IMR-90 (cell line): ENCODE measurements around the gene RPS6KA4. TPM values are rescaled to one million over a fixed set of nuclear protein-coding genes. Genes with fewer than 3 reads are reported as not detected.
A peak's percentile ranks its signal among the peaks of the same experiment; 100 is the strongest.

ENCODE experiments used
- ATAC-seq: fragments of 200-7000 bp; cut with Tn5 transposase; 2 replicates; pipeline ENCODE4 v1.9.1; 2020; ENCODE audit warnings: low read depth, mild to moderate bottlenecking, moderate library complexity
- BruUV-seq: library from RNA; stranded (reverse); fragments of 400-500 nt; replicated peaks from 2 replicates; lab custom pipeline; 2021; lab: Mats Ljungman, UMichigan
- CTCF ChIA-PET: fragments of 300-600 bp; formaldehyde crosslinking; extraction: SDS; loops from one replicate; lab custom pipeline; 2021; ENCODE audit warnings: antibody characterized with exemption; lab: Yijun Ruan, JAX
- POLR2A ChIA-PET: fragments of 300-600 bp; sonication (Branson Sonifier 250); formaldehyde crosslinking; loops from one replicate; lab custom pipeline; 2022; ENCODE audit warnings: antibody characterized with exemption; ENCODE audit not compliant: unreplicated experiment; lab: Charles Lee
- DNase-seq: peaks from one replicate; pipeline ENCODE4 v3.0.0; 2013
- H2AFZ ChIP-seq: replicated peaks from 2 replicates; pipeline ENCODE3; 2013; ENCODE audit warnings: low read length, mild to moderate bottlenecking; ENCODE audit not compliant: poor library complexity
- H2AK5ac ChIP-seq: 2 replicates; pipeline ENCODE4 v1.6.1; 2013; ENCODE audit warnings: low read depth, low read length, inconsistent platforms
- H2AK9ac ChIP-seq: replicated peaks from 2 replicates; pipeline ENCODE3; 2013; ENCODE audit warnings: mild to moderate bottlenecking, low read depth, low read length, moderate library complexity; ENCODE audit not compliant: poor library complexity
- H2BK120ac ChIP-seq: 2 replicates; pipeline ENCODE4 v1.6.1; 2013; ENCODE audit warnings: low read depth, low read length, inconsistent platforms
- H2BK15ac ChIP-seq: 3 replicates; pipeline ENCODE4 v1.6.1; 2013; ENCODE audit warnings: low read depth, low read length, inconsistent platforms
- H2BK20ac ChIP-seq: 2 replicates; pipeline ENCODE4 v1.6.1; 2013; ENCODE audit warnings: low read depth, mild to moderate bottlenecking, inconsistent platforms, low read length, moderate library complexity
- H2BK5ac ChIP-seq: 2 replicates; pipeline ENCODE4 v1.6.1; 2013; ENCODE audit warnings: mild to moderate bottlenecking, low read depth, low read length, inconsistent platforms; ENCODE audit not compliant: poor library complexity, severe bottlenecking
- H3K14ac ChIP-seq: replicated peaks from 2 replicates; pipeline ENCODE4 v1.6.1; 2013; ENCODE audit warnings: low read depth, low read length, inconsistent platforms
- H3K18ac ChIP-seq: 2 replicates; pipeline ENCODE4 v1.6.1; 2013; ENCODE audit warnings: low read depth, low read length, control low read depth
- H3K23ac ChIP-seq: 2 replicates; pipeline ENCODE4 v1.6.1; 2013; ENCODE audit warnings: low read depth, low read length, inconsistent platforms
- H3K27ac ChIP-seq: 2 replicates; pipeline ENCODE4 v1.5.1; 2013; ENCODE audit warnings: mild to moderate bottlenecking, control low read depth, low read length; ENCODE audit not compliant: insufficient read depth
- H3K27me3 ChIP-seq: 2 replicates; pipeline ENCODE4 v1.6.1; 2013; ENCODE audit warnings: low read length; ENCODE audit not compliant: control insufficient read depth, insufficient read depth
- H3K36me3 ChIP-seq: 2 replicates; pipeline ENCODE4 v1.6.1; 2013; ENCODE audit warnings: low read length, mixed read lengths; ENCODE audit not compliant: control insufficient read depth, insufficient read depth
- H3K4ac ChIP-seq: 2 replicates; pipeline ENCODE4 v1.6.1; 2013; ENCODE audit warnings: low read depth, low read length, inconsistent platforms
- H3K4me1 ChIP-seq: 2 replicates; pipeline ENCODE4 v1.6.1; 2013; ENCODE audit warnings: low read length, mixed read lengths; ENCODE audit not compliant: control insufficient read depth, insufficient read depth
- H3K4me2 ChIP-seq: 2 replicates; pipeline ENCODE4 v1.6.1; 2013; ENCODE audit warnings: low read depth, mild to moderate bottlenecking, control low read depth, low read length, moderate library complexity
- H3K4me3 ChIP-seq: 2 replicates; pipeline ENCODE4 v1.5.1; 2013; ENCODE audit warnings: low read depth, mild to moderate bottlenecking, control low read depth, low read length, moderate library complexity; ENCODE audit not compliant: insufficient read depth
- H3K56ac ChIP-seq: 2 replicates; pipeline ENCODE4 v1.6.1; 2013; ENCODE audit warnings: low read length, inconsistent platforms; ENCODE audit not compliant: insufficient read depth; ENCODE audit errors: extremely low read depth
- H3K79me1 ChIP-seq, 2 experiments: 2 replicates each; pipeline ENCODE4 v1.6.1; 2013; ENCODE audit warnings: low read length in 2 of 2, inconsistent platforms in 1 of 2, low read depth in 1 of 2
- H3K9ac ChIP-seq: 2 replicates; pipeline ENCODE4 v1.6.1; 2013; ENCODE audit warnings: low read depth, low read length, control low read depth
- H3K9me1 ChIP-seq: 2 replicates; pipeline ENCODE4 v1.6.1; 2013; ENCODE audit warnings: low read length, inconsistent platforms; ENCODE audit not compliant: insufficient read depth
- H3K9me3 ChIP-seq: 2 replicates; pipeline ENCODE4 v1.6.1; 2013; ENCODE audit warnings: low read length; ENCODE audit not compliant: control insufficient read depth, insufficient read depth
- H4K20me1 ChIP-seq: 2 replicates; pipeline ENCODE4 v1.6.1; 2013; ENCODE audit warnings: low read length, inconsistent platforms; ENCODE audit not compliant: insufficient read depth
- H4K5ac ChIP-seq: 2 replicates; pipeline ENCODE4 v1.6.1; 2013; ENCODE audit warnings: mild to moderate bottlenecking, low read depth, low read length, control low read depth
- H4K8ac ChIP-seq, 2 experiments: 2 replicates each; pipeline ENCODE4 v1.6.1; 2013; ENCODE audit warnings: low read depth in 2 of 2, low read length in 2 of 2, control low read depth in 1 of 2, inconsistent platforms in 1 of 2
- H4K91ac ChIP-seq: 2 replicates; pipeline ENCODE4 v1.6.1; 2013; ENCODE audit warnings: low read depth, low read length, inconsistent platforms; ENCODE audit not compliant: insufficient read depth
- CEBPB ChIP-seq: IDR thresholded peaks from 2 replicates; pipeline ENCODE4 v1.6.1; 2012; ENCODE audit warnings: low read depth, low read length, improper control_type of control experiment
- MAZ ChIP-seq: IDR thresholded peaks from 2 replicates; pipeline ENCODE4 v1.6.1; 2012; ENCODE audit warnings: low read depth, mild to moderate bottlenecking, low read length, improper control_type of control experiment, moderate library complexity, borderline replicate concordance
- POLR2A ChIP-seq: IDR thresholded peaks from 2 replicates; pipeline ENCODE4 v1.6.1; 2012; ENCODE audit warnings: mild to moderate bottlenecking, low read depth, low read length
- RAD21 ChIP-seq: IDR thresholded peaks from 2 replicates; pipeline ENCODE4 v1.6.1; 2012; ENCODE audit warnings: low read length, improper control_type of control experiment
- WGBS, 2 experiments: methylation state at CpG; one replicate each; pipeline versions ENCODE4 v1.1.5 to v1.1.7; 2013; ENCODE audit warnings: missing lambda C conversion rate in 2 of 2; ENCODE audit not compliant: insufficient read length in 1 of 2; ENCODE audit errors: extremely low coverage in 2 of 2; 5-methylcytosine and 5-hydroxymethylcytosine counted together
- dilution Hi-C: fragments of 300-500 bp; cut with HindIII; formaldehyde crosslinking; loops from one replicate; pipeline ENCODE4 v1.14.3; 2018; ENCODE audit warnings: low sequenced_read_pairs; ENCODE audit not compliant: unreplicated experiment
- in situ Hi-C: fragments of 300-500 bp; cut with MboI; formaldehyde crosslinking; loops from 3 replicates; pipeline ENCODE4 v1.14.3; 2019; ENCODE audit warnings: low sequenced_read_pairs, inconsistent platforms, mixed read lengths
- intact Hi-C: fragments of 100-400 bp; cut with micrococcal nuclease; formaldehyde crosslinking; loops from 2 replicates; pipeline ENCODE4 v1.10.0; 2022
- polyA plus RNA-seq, 3 experiments: library from polyadenylated mRNA; depleted of rRNA; stranded (reverse); fragments of >200 nt; gene quantifications; 2 replicates each; pipeline ENCODE4 v1.2.3, GENCODE V29; 2012; ENCODE audit warnings: low replicate concordance in 1 of 3
- total RNA-seq: library from RNA; depleted of rRNA; stranded (reverse); fragments of >200 nt; gene quantifications from 2 replicates; pipeline ENCODE4 v1.2.3, GENCODE V29; 2012
- TF ChIP-seq, protein P1 (sequence below): fragments of 150-350 bp; IDR thresholded peaks from 2 replicates; pipeline ENCODE4 v1.6.1; 2016; ENCODE audit warnings: low read depth, mild to moderate bottlenecking, low read length, moderate library complexity, borderline replicate concordance
- TF ChIP-seq, protein P2 (sequence below): conservative IDR thresholded peaks from 2 replicates; pipeline ENCODE4 v1.5.1; 2012; ENCODE audit warnings: mild to moderate bottlenecking, low read depth, low read length, improper control_type of control experiment

RPS6KA4 gene
- total and polyA plus RNA-seq, 2 of the 4 experiments (the other 2 are of a cell fraction), result 38.8 to 52.9 TPM

DNA sequence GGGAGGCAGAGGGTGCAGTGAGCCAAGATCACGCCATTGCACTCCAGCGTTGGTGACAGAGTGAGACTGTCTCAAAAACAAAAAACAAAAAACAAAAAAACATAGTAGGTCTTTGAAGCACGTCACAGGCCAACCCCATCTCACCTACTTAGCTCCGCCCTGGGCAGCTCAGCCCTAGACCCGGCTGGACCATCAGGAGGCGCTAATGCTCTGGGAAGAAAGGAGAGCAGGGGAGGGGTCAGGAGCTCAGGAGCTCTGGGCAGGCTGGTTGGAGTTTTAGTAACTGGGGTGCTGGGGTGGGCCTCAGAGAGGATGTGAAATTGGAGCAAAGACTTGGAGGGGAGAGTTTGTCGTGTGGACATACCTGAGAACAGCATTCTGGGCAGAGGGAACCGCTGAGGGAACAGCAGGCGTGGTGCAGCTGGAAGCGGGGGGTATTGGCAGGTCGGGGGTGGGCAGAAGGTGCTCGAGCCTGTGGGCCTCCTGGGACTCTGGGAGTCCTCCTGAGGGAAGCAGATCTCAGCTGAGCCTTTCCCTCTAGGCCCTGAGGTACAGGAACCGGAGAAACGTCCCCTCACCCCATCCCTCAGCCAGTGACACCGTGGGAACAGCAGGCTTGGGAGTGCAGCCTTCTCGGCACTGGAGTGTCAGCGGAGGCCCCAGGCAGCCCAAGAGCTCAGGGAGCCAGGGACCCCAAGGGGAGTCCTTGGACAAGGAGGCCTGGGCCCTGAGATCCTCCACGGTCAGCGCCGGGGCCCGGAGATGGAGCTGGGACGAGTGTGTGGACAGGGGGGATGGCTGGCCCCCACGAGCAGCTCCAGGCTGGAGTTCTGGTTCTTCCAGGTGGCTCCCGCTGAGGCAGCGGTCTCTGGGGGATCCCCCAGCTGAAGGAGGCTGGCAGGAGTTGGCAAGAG is 2.2 kb upstream of the RPS6KA4 start:
- TF ChIP-seq, protein P1, sequence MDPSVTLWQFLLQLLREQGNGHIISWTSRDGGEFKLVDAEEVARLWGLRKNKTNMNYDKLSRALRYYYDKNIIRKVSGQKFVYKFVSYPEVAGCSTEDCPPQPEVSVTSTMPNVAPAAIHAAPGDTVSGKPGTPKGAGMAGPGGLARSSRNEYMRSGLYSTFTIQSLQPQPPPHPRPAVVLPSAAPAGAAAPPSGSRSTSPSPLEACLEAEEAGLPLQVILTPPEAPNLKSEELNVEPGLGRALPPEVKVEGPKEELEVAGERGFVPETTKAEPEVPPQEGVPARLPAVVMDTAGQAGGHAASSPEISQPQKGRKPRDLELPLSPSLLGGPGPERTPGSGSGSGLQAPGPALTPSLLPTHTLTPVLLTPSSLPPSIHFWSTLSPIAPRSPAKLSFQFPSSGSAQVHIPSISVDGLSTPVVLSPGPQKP, result no peak
- TF ChIP-seq MAZ (peak; percentile 58; the same call in 1 of the 2 replicates), CEBPB (no peak), POLR2A (no peak), RAD21 (peak; percentile 26; the same call in 1 of the 2 replicates)
- TF ChIP-seq, protein P2, sequence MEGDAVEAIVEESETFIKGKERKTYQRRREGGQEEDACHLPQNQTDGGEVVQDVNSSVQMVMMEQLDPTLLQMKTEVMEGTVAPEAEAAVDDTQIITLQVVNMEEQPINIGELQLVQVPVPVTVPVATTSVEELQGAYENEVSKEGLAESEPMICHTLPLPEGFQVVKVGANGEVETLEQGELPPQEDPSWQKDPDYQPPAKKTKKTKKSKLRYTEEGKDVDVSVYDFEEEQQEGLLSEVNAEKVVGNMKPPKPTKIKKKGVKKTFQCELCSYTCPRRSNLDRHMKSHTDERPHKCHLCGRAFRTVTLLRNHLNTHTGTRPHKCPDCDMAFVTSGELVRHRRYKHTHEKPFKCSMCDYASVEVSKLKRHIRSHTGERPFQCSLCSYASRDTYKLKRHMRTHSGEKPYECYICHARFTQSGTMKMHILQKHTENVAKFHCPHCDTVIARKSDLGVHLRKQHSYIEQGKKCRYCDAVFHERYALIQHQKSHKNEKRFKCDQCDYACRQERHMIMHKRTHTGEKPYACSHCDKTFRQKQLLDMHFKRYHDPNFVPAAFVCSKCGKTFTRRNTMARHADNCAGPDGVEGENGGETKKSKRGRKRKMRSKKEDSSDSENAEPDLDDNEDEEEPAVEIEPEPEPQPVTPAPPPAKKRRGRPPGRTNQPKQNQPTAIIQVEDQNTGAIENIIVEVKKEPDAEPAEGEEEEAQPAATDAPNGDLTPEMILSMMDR, result peak; percentile 43
- H3K4me2 ChIP-seq, result no peak overlapping the region
- peaks cover 8% of the 10 kb centered on the region for H3K36me3 ChIP-seq
- 0 out of 2 replicates have a peak overlapping the region, but pooled peaks have one; percentile 99 for H3K4ac ChIP-seq
- no TSS peak for BruUV-seq
- H2AK9ac ChIP-seq, result peak overlapping the region; percentile 85
- H3K27ac ChIP-seq, result no peak overlapping the region
- no peak overlapping the region for H3K9ac ChIP-seq
- no peak overlapping the region for H4K5ac ChIP-seq
- H2BK15ac ChIP-seq, result no peak overlapping the region
- peak overlapping the region; percentile 73 for H2BK120ac ChIP-seq
- no peak overlapping the region; the same call in 1 of the 2 replicates for H2BK20ac ChIP-seq
- H3K18ac ChIP-seq, result no peak overlapping the region
- intact Hi-C loops (loop anchor here (5.0 kb wide), 1 partner anchor 296 kb away; no protein-coding TSS in a partner anchor), in situ Hi-C loops (no loop called here), dilution Hi-C loops (no loop called here)
- H3K9me1 ChIP-seq, result peaks cover 18% of the 10 kb centered on the region
- no peak overlapping the region for H3K14ac ChIP-seq
- no peak overlapping the region for H3K23ac ChIP-seq
- 76% methylated on average over 11 of the region's 25 CpGs; no CpG with 5 or more reads in 1 of the 2 experiments for WGBS, 2 experiments
- no peak overlapping the region for H3K56ac ChIP-seq
- no peaks in the 10 kb centered on the region for H3K27me3 ChIP-seq
- no peaks in the 10 kb centered on the region for H4K20me1 ChIP-seq
- H3K79me1 ChIP-seq, result peaks cover 6 to 42% of the 10 kb centered on the region in 2 experiments
- no peak for DNase-seq
- no peak overlapping the region for H3K4me3 ChIP-seq
- no peak for ATAC-seq
- POLR2A ChIA-PET, result no interaction called here
- no peak overlapping the region; a peak in 1 of 4 replicates for H4K8ac ChIP-seq
- H3K9me3 ChIP-seq, result no peaks in the 10 kb centered on the region
- peak overlapping the region; percentile 66 for H2AK5ac ChIP-seq
- CTCF ChIA-PET, result interaction anchor here (1.1 to 2.8 kb wide), 3 partner anchors 11 to 39 kb away, joined by 3 to 27 read pairs (median 6); partner anchors contain the start of genes PRDX5 and TRMT112
- peak overlapping the region; percentile 60 for H2AFZ ChIP-seq
- H2BK5ac ChIP-seq, result no peak overlapping the region
- H4K91ac ChIP-seq, result peak overlapping the region; percentile 98; the same call in 1 of the 2 replicates
- peaks cover 27% of the 10 kb centered on the region for H3K4me1 ChIP-seq
